ENCODE data around the gene GMEB2. TPM values are rescaled to one million over a fixed set of nuclear protein-coding genes. Genes with fewer than 3 reads are reported as not detected.

GMEB2 gene
- total RNA-seq, 1 experiment from 2014 or later: 21.5 TPM

GRCh38 chr20:63543733-63544132 lies 83.2 kb downstream of the GMEB2 start:
- CTCF ChIA-PET: no interaction called here
- intact Hi-C loops (cut with micrococcal nuclease; ENCODE audit: unreplicated experiment): no loop called here
- Mint-ChIP-seq H3K4me1 (ENCODE audit: low read depth, unreplicated experiment) (peaks cover 22% of the 10 kb centered on the region), H3K27me3 (ENCODE audit: insufficient read depth, unreplicated experiment) (no peaks in the 10 kb centered on the region), H3K36me3 (ENCODE audit: insufficient read depth, unreplicated experiment) (no peaks in the 10 kb centered on the region), H3K27ac (ENCODE audit: unreplicated experiment) (no peak overlapping the region), H3K9me3 (ENCODE audit: unreplicated experiment) (no peaks in the 10 kb centered on the region), H3K4me3 (ENCODE audit: unreplicated experiment) (no peak overlapping the region)
- no peaks in the 10 kb centered on the region for H3K9me3 ChIP-seq
- TF ChIP-seq CTCF (IDR thresholded peaks at IDR 0.05; ENCODE audit: insufficient read depth in 1 of 2, low read depth in 1 of 2, low read length in 1 of 2, severe bottlenecking in 1 of 2, unreplicated experiment in 1 of 2): no peak
- no peak for DNase-seq
- H3K36me3 ChIP-seq (ENCODE audit: control insufficient read depth, insufficient read depth, low read length): no peaks in the 10 kb centered on the region
- peaks cover 28% of the 10 kb centered on the region for H3K4me1 ChIP-seq
- POLR2A ChIA-PET: interaction anchor here (0.9 kb wide), 1 partner anchor 30 kb away, joined by 6 read pairs; the partner anchor contains the start of gene HELZ2
- no peaks in the 10 kb centered on the region for H3K27me3 ChIP-seq (replicated peaks; ENCODE audit: control insufficient read depth, insufficient read depth, low read length)
- no peak overlapping the region for H3K4me3 ChIP-seq (ENCODE audit: low read depth, low read length)
- BruUV-seq (replicated peaks): no TSS peak

- peaks cover 28% of the 10 kb centered on the region for H3K4me1 ChIP-seq
- POLR2A ChIA-PET: interaction anchor here (0.6 kb wide), 1 partner anchor 81 kb away, joined by 5 read pairs; no protein-coding TSS in a partner anchor
Measured at GRCh38 chr20:63543131-63543530, 83.8 kb downstream of the GMEB2 start.

GRCh38 chr20:63542696-63543095 lies 84.2 kb downstream of the GMEB2 start:
- no peak for DNase-seq
- no peak for TF ChIP-seq CTCF (IDR thresholded peaks at IDR 0.05; ENCODE audit: insufficient read depth in 1 of 2, low read depth in 1 of 2, low read length in 1 of 2, severe bottlenecking in 1 of 2, unreplicated experiment in 1 of 2)
- Mint-ChIP-seq H3K27me3 (ENCODE audit: insufficient read depth, unreplicated experiment) (no peaks in the 10 kb centered on the region), H3K9me3 (ENCODE audit: unreplicated experiment) (no peaks in the 10 kb centered on the region), H3K27ac (ENCODE audit: unreplicated experiment) (no peak overlapping the region), H3K36me3 (ENCODE audit: insufficient read depth, unreplicated experiment) (peaks cover 4% of the 10 kb centered on the region), H3K4me1 (ENCODE audit: low read depth, unreplicated experiment) (peaks cover 22% of the 10 kb centered on the region), H3K4me3 (ENCODE audit: unreplicated experiment) (no peak overlapping the region)
- peaks cover 30% of the 10 kb centered on the region for H3K4me1 ChIP-seq
- no peaks in the 10 kb centered on the region for H3K27me3 ChIP-seq (replicated peaks; ENCODE audit: control insufficient read depth, insufficient read depth, low read length)
- ChIA-PET CTCF (interaction anchor here (0.6 to 1.4 kb wide), 3 partner anchors 14 to 179 kb away, joined by 3 read pairs; no protein-coding TSS in a partner anchor), POLR2A (interaction anchor here (0.6 kb wide), 1 partner anchor 82 kb away, joined by 5 read pairs; no protein-coding TSS in a partner anchor)
- no TSS peak for BruUV-seq (replicated peaks)
- no peaks in the 10 kb centered on the region for H3K36me3 ChIP-seq (ENCODE audit: control insufficient read depth, insufficient read depth, low read length)
- no peaks in the 10 kb centered on the region for H3K9me3 ChIP-seq
- intact Hi-C loops (cut with micrococcal nuclease; ENCODE audit: unreplicated experiment): no loop called here
- H3K4me3 ChIP-seq (ENCODE audit: low read depth, low read length): no peak overlapping the region

More at GRCh38 chr20:63543131-63543530, 83.8 kb downstream of the GMEB2 start:
- no peak overlapping the region for H3K4me3 Mint-ChIP-seq (ENCODE audit: unreplicated experiment)
- intact Hi-C loops (cut with micrococcal nuclease; ENCODE audit: unreplicated experiment): no loop called here
- TF ChIP-seq CTCF (IDR thresholded peaks at IDR 0.05; ENCODE audit: insufficient read depth in 1 of 2, low read depth in 1 of 2, low read length in 1 of 2, severe bottlenecking in 1 of 2, unreplicated experiment in 1 of 2): no peak
- peaks cover 22% of the 10 kb centered on the region for H3K4me1 Mint-ChIP-seq (ENCODE audit: low read depth, unreplicated experiment)
- H3K27me3 ChIP-seq (replicated peaks; ENCODE audit: control insufficient read depth, insufficient read depth, low read length): no peaks in the 10 kb centered on the region
- no peaks in the 10 kb centered on the region for H3K27me3 Mint-ChIP-seq (ENCODE audit: insufficient read depth, unreplicated experiment)
- H3K9me3 ChIP-seq: no peaks in the 10 kb centered on the region
- no peak overlapping the region for H3K27ac Mint-ChIP-seq (ENCODE audit: unreplicated experiment)
- H3K36me3 ChIP-seq (ENCODE audit: control insufficient read depth, insufficient read depth, low read length): no peaks in the 10 kb centered on the region
- H3K36me3 Mint-ChIP-seq (ENCODE audit: insufficient read depth, unreplicated experiment): no peaks in the 10 kb centered on the region
- H3K9me3 Mint-ChIP-seq (ENCODE audit: unreplicated experiment): no peaks in the 10 kb centered on the region
- H3K4me3 ChIP-seq (ENCODE audit: low read depth, low read length): no peak overlapping the region
- no peak for DNase-seq
- BruUV-seq (replicated peaks): no TSS peak
- CTCF ChIA-PET: no interaction called here

Data from Caco-2 (cell line).